Activated naive CD8-positive, alpha-beta T cell treated with anti-CD3 and anti-CD28 coated beads, Interleukin-2, amount 10 ng/mL, durations not matched to agents 7 days and 5 days (primary cell): Measurements from ENCODE around the gene CD247. TPM values are rescaled to one million over a fixed set of nuclear protein-coding genes. Genes with fewer than 3 reads are reported as not detected.

Experiments used
- ATAC-seq: fragments of 150-1000 bp; cut with Tn5 transposase; one replicate; pipeline ENCODE4 v1.10.0; 2021; ENCODE audit warnings: low read depth, moderate library complexity
- POLR2A ChIA-PET: fragments of 350-600 bp; sonication (Branson Sonifier 250); formaldehyde crosslinking; loops from one replicate; lab custom pipeline; 2021; ENCODE audit warnings: antibody characterized with exemption; lab: Charles Lee
- DNase-seq: peaks from one replicate; pipeline ENCODE4 v3.0.0; 2021
- H3K27ac Mint-ChIP-seq: one replicate; pipeline ENCODE4 v1.8.0; 2022; ENCODE audit warnings: mild to moderate bottlenecking, mixed read lengths
- H3K27me3 Mint-ChIP-seq: one replicate; pipeline ENCODE4 v1.8.0; 2022; ENCODE audit warnings: mild to moderate bottlenecking, moderate library complexity, mixed read lengths
- H3K36me3 Mint-ChIP-seq: one replicate; pipeline ENCODE4 v1.8.0; 2021; ENCODE audit warnings: mild to moderate bottlenecking, mixed read lengths
- H3K4me1 Mint-ChIP-seq: one replicate; pipeline ENCODE4 v1.8.0; 2021; ENCODE audit warnings: mixed read lengths
- H3K4me3 Mint-ChIP-seq: one replicate; pipeline ENCODE4 v1.8.0; 2022; ENCODE audit warnings: mild to moderate bottlenecking, moderate library complexity, mixed read lengths
- H3K9me3 Mint-ChIP-seq: one replicate; pipeline ENCODE4 v1.8.0; 2021; ENCODE audit warnings: mixed read lengths
- total RNA-seq, 2 experiments: library from RNA; stranded (reverse); gene quantifications; one replicate each; pipeline ENCODE4 v1.2.3, GENCODE V29; 2021

CD247 gene
- total RNA-seq, 2 experiments from 2014 or later: 252 to 276 TPM

GRCh38 chr1:167455786-167456446, 62.4 kb downstream of the CD247 start:
- H3K36me3 Mint-ChIP-seq: peaks cover 12% of the 10 kb centered on the region
- H3K27ac Mint-ChIP-seq: peak overlapping the region; percentile 88
- H3K4me1 Mint-ChIP-seq: peaks cover 45% of the 10 kb centered on the region
- no peaks in the 10 kb centered on the region for H3K27me3 Mint-ChIP-seq
- H3K4me3 Mint-ChIP-seq: peak overlapping the region; percentile 89
- H3K9me3 Mint-ChIP-seq: no peaks in the 10 kb centered on the region
- peak; percentile 17 for ATAC-seq
- POLR2A ChIA-PET: interaction anchor here (0.6 to 9.0 kb wide), 19 partner anchors 8 to 236 kb away, joined by 3 to 63 read pairs (median 5); partner anchors contain the start of gene CD247
- no peak for DNase-seq

GRCh38 chr1:167454894-167455785, 63.2 kb downstream of the CD247 start:
- H3K4me1 Mint-ChIP-seq: peaks cover 47% of the 10 kb centered on the region
- ATAC-seq: peak; percentile 67
- peak; percentile 84 for DNase-seq
- POLR2A ChIA-PET: interaction anchor here (0.5 to 9.0 kb wide), 19 partner anchors 7 to 579 kb away, joined by 3 to 63 read pairs (median 6); partner anchors contain the start of genes CD247 and TADA1
- no peaks in the 10 kb centered on the region for H3K27me3 Mint-ChIP-seq
- H3K27ac Mint-ChIP-seq: peak overlapping the region; percentile 80
- H3K4me3 Mint-ChIP-seq: peak overlapping the region; percentile 78
- no peaks in the 10 kb centered on the region for H3K9me3 Mint-ChIP-seq
- H3K36me3 Mint-ChIP-seq: peaks cover 11% of the 10 kb centered on the region

GRCh38 chr1:167454304-167454893, 63.9 kb downstream of the CD247 start:
- POLR2A ChIA-PET: interaction anchor here (1.2 to 9.0 kb wide), 11 partner anchors 7 to 62 kb away, joined by 3 to 63 read pairs (median 7); partner anchors contain the start of gene CD247
- Mint-ChIP-seq H3K9me3 (no peaks in the 10 kb centered on the region), H3K27ac (peak overlapping the region; percentile 80), H3K4me3 (peak overlapping the region; percentile 78), H3K27me3 (no peaks in the 10 kb centered on the region), H3K4me1 (peaks cover 50% of the 10 kb centered on the region), H3K36me3 (peaks cover 11% of the 10 kb centered on the region)
- DNase-seq (no peak), ATAC-seq (no peak)

GRCh38 chr1:167453123-167453522, 65.2 kb downstream of the CD247 start:
- no peaks in the 10 kb centered on the region for H3K27me3 Mint-ChIP-seq
- no peaks in the 10 kb centered on the region for H3K9me3 Mint-ChIP-seq
- no peak for ATAC-seq
- POLR2A ChIA-PET: interaction anchor here (1.0 to 9.0 kb wide), 3 partner anchors 12 to 63 kb away, joined by 3 to 63 read pairs (median 8); partner anchors contain the start of gene CD247
- peak overlapping the region; percentile 34 for H3K27ac Mint-ChIP-seq
- H3K4me1 Mint-ChIP-seq: peaks cover 56% of the 10 kb centered on the region
- peak overlapping the region; percentile 62 for H3K4me3 Mint-ChIP-seq
- DNase-seq: no peak
- H3K36me3 Mint-ChIP-seq: peaks cover 12% of the 10 kb centered on the region

- POLR2A ChIA-PET: interaction anchor here (1.0 to 9.0 kb wide), 3 partner anchors 30 to 64 kb away, joined by 3 to 63 read pairs (median 4); partner anchors contain the start of gene CD247
- H3K4me1 Mint-ChIP-seq: peaks cover 57% of the 10 kb centered on the region
- ATAC-seq (no peak), DNase-seq (no peak)
- peaks cover 10% of the 10 kb centered on the region for H3K36me3 Mint-ChIP-seq
- peak overlapping the region; percentile 59 for H3K27ac Mint-ChIP-seq
- H3K9me3 Mint-ChIP-seq: no peaks in the 10 kb centered on the region
- H3K27me3 Mint-ChIP-seq: no peaks in the 10 kb centered on the region
- H3K4me3 Mint-ChIP-seq: peak overlapping the region; percentile 23
These were observed 65.8 kb downstream of the CD247 start for GRCh38 chr1:167452483-167452882.

GRCh38 chr1:167450843-167451242, 67.5 kb downstream of the CD247 start:
- Mint-ChIP-seq H3K4me3 (peak overlapping the region; percentile 92), H3K36me3 (peaks cover 9% of the 10 kb centered on the region), H3K9me3 (no peaks in the 10 kb centered on the region), H3K27ac (peak overlapping the region; percentile 99), H3K4me1 (peaks cover 57% of the 10 kb centered on the region), H3K27me3 (no peaks in the 10 kb centered on the region)
- ATAC-seq (peak; percentile 12), DNase-seq (no peak)
- POLR2A ChIA-PET: interaction anchor here (0.9 to 9.0 kb wide), 4 partner anchors 13 to 66 kb away, joined by 3 to 63 read pairs (median 6); partner anchors contain the start of gene CD247

- peak; percentile 62 for DNase-seq
- H3K4me3 Mint-ChIP-seq: peak overlapping the region; percentile 79
- peaks cover 14% of the 10 kb centered on the region for H3K36me3 Mint-ChIP-seq
- no peaks in the 10 kb centered on the region for H3K27me3 Mint-ChIP-seq
- ATAC-seq: peak; percentile 87
- POLR2A ChIA-PET: interaction anchor here (1.0 to 2.7 kb wide), 11 partner anchors 9 to 227 kb away, joined by 3 to 30 read pairs (median 8); partner anchors contain the start of genes CD247 and POU2F1
- peaks cover 65% of the 10 kb centered on the region for H3K4me1 Mint-ChIP-seq
- no peaks in the 10 kb centered on the region for H3K9me3 Mint-ChIP-seq
- H3K27ac Mint-ChIP-seq: peak overlapping the region; percentile 95
These were observed 70.7 kb downstream of the CD247 start for GRCh38 chr1:167447521-167448136.

GRCh38 chr1:167446966-167447365, 71.4 kb downstream of the CD247 start:
- POLR2A ChIA-PET: interaction anchor here (1.0 to 2.7 kb wide), 10 partner anchors 9 to 226 kb away, joined by 3 to 30 read pairs (median 8); partner anchors contain the start of genes CD247 and POU2F1
- DNase-seq (no peak), ATAC-seq (no peak)
- H3K9me3 Mint-ChIP-seq: no peaks in the 10 kb centered on the region
- H3K27ac Mint-ChIP-seq: peak overlapping the region; percentile 95
- H3K4me3 Mint-ChIP-seq: peak overlapping the region; percentile 79
- H3K36me3 Mint-ChIP-seq: peaks cover 16% of the 10 kb centered on the region
- H3K4me1 Mint-ChIP-seq: peaks cover 65% of the 10 kb centered on the region
- no peaks in the 10 kb centered on the region for H3K27me3 Mint-ChIP-seq

- Mint-ChIP-seq H3K27me3 (no peaks in the 10 kb centered on the region), H3K4me3 (no peak overlapping the region), H3K9me3 (no peaks in the 10 kb centered on the region), H3K27ac (peak overlapping the region; percentile 10), H3K36me3 (peaks cover 27% of the 10 kb centered on the region), H3K4me1 (peaks cover 72% of the 10 kb centered on the region)
- POLR2A ChIA-PET: interaction anchor here (1.1 kb wide), 1 partner anchor 12 kb away, joined by 7 read pairs; no protein-coding TSS in a partner anchor
- DNase-seq (no peak), ATAC-seq (no peak)
These were observed 74.6 kb downstream of the CD247 start for GRCh38 chr1:167443757-167444156.

GRCh38 chr1:167442854-167443565, 75.3 kb downstream of the CD247 start:
- ATAC-seq (no peak), DNase-seq (no peak)
- Mint-ChIP-seq H3K27ac (peak overlapping the region; percentile 81), H3K4me3 (no peak overlapping the region), H3K27me3 (no peaks in the 10 kb centered on the region), H3K9me3 (no peaks in the 10 kb centered on the region), H3K36me3 (peaks cover 33% of the 10 kb centered on the region), H3K4me1 (peaks cover 74% of the 10 kb centered on the region)
- POLR2A ChIA-PET: interaction anchor here (1.1 kb wide), 1 partner anchor 12 kb away, joined by 7 read pairs; no protein-coding TSS in a partner anchor

GRCh38 chr1:167442142-167442848, 76.0 kb downstream of the CD247 start:
- H3K4me1 Mint-ChIP-seq: peaks cover 74% of the 10 kb centered on the region
- DNase-seq: peak; percentile 77
- H3K27ac Mint-ChIP-seq: peak overlapping the region; percentile 81
- peak; percentile 74 for ATAC-seq
- POLR2A ChIA-PET: interaction anchor here (1.9 kb wide), 1 partner anchor 76 kb away, joined by 7 read pairs; the partner anchor contains the start of gene CD247
- no peaks in the 10 kb centered on the region for H3K27me3 Mint-ChIP-seq
- no peaks in the 10 kb centered on the region for H3K9me3 Mint-ChIP-seq
- no peak overlapping the region for H3K4me3 Mint-ChIP-seq
- H3K36me3 Mint-ChIP-seq: peaks cover 36% of the 10 kb centered on the region
